Measurements from ENCODE around the gene ERG. TPM values are rescaled to one million over a fixed set of nuclear protein-coding genes. Genes with fewer than 3 reads are reported as not detected.

The ERG gene
- total and polyA plus RNA-seq, 3 donors from 2014 or later, result 3.7 to 8.0 (median 5.0) TPM

GRCh38 chr21:38333301-38334272 lies 164.7 kb downstream of the ERG start:
- TF ChIP-seq CTCF (IDR thresholded peaks at IDR 0.05) (peak in 2 of 3 experiments; percentile 8 to 12), POLR2A (IDR thresholded peaks at IDR 0.05) (no peak)
- WGBS, 2 donors, result 73 to 80% methylated on average over 8 of the region's 8 CpGs

GRCh38 chr21:38330666-38331065 lies 167.6 kb downstream of the ERG start:
- Histone ChIP-seq H3K36me3 (ENCODE audit: low read depth, missing control alignments) (no peaks in the 10 kb centered on the region), H3K4me1 (peaks cover 3% of the 10 kb centered on the region), H3K27me3 (no peaks in the 10 kb centered on the region), H3K9me3 (no peaks in the 10 kb centered on the region), H3K27ac (no peak overlapping the region), H3K4me3 (no peak overlapping the region)
- DNase-seq, result no peak
- 89 to 98% methylated on average over 2 of the region's 2 CpGs for WGBS, 2 donors
- TF ChIP-seq CTCF (IDR thresholded peaks at IDR 0.05) (no peak), POLR2A (IDR thresholded peaks at IDR 0.05) (no peak)
- intact Hi-C loops (cut with DNase I; ENCODE audit: low total_unique reads), result no loop called here

More at GRCh38 chr21:38333301-38334272, 164.7 kb downstream of the ERG start:
- H3K36me3 ChIP-seq (ENCODE audit: low read depth, missing control alignments), result no peaks in the 10 kb centered on the region
- no peaks in the 10 kb centered on the region for H3K9me3 ChIP-seq
- intact Hi-C loops (cut with DNase I; ENCODE audit: low total_unique reads), result no loop called here
- H3K4me1 ChIP-seq, result no peaks in the 10 kb centered on the region
- no peaks in the 10 kb centered on the region for H3K27me3 ChIP-seq
- DNase-seq, result no peak
- no peak overlapping the region for H3K4me3 ChIP-seq
- no peak overlapping the region for H3K27ac ChIP-seq

Small RNAs within 50 kb of the gene (small RNA-seq; reads per million reads assigned to genes)
- 0 reads per million in 2 donors for gene SNRPGP13

Other genes with a start within 250 kb of the ERG start
- gene KCNJ15, start 241.5 kb downstream of the ERG start, total RNA-seq, result 1 to 10 TPM; 4.9 to 6.4 TPM
- 13.0 TPM for gene KCNJ15, start 241.5 kb downstream of the ERG start, polyA plus RNA-seq (ENCODE audit: insufficient read depth, low read depth, low replicate concordance)

Data from testis (tissue), 3 donors.